Fibroblast of lung (primary cell): Measurements from ENCODE around the gene PIK3R6. TPM values are rescaled to one million over a fixed set of nuclear protein-coding genes. Genes with fewer than 3 reads are reported as not detected.

Source experiments
- DNase-seq, 2 donors: peaks; one replicate each; pipeline versions ENCODE4 v3.0.0 to v3.0.0-alpha.2; 2010; ENCODE audit warnings: low read depth in 2 of 2
- H2AFZ ChIP-seq: 2 replicates; pipeline ENCODE4 v1.5.1; 2012; ENCODE audit warnings: low read length, control low read depth, inconsistent platforms
- H3K27ac ChIP-seq: 2 replicates; pipeline ENCODE4 v1.5.1; 2011; ENCODE audit warnings: low read length, control low read depth; ENCODE audit not compliant: insufficient read depth
- H3K27me3 ChIP-seq: 2 replicates; pipeline ENCODE4 v1.5.1; 2011; ENCODE audit warnings: mild to moderate bottlenecking, low read length; ENCODE audit not compliant: control insufficient read depth, insufficient read depth
- H3K36me3 ChIP-seq: 2 replicates; pipeline ENCODE4 v1.5.1; 2011; ENCODE audit warnings: low read length; ENCODE audit not compliant: control insufficient read depth, insufficient read depth
- H3K4me1 ChIP-seq: 2 replicates; pipeline ENCODE4 v1.5.1; 2011; ENCODE audit warnings: low read length; ENCODE audit not compliant: control insufficient read depth, insufficient read depth; ENCODE audit errors: extremely low read depth
- H3K4me2 ChIP-seq: 2 replicates; pipeline ENCODE4 v1.5.1; 2011; ENCODE audit warnings: low read length, control low read depth; ENCODE audit not compliant: insufficient read depth; ENCODE audit errors: extremely low read depth
- H3K4me3 ChIP-seq, 4 experiments: fragments of 200-600 bp in 1 of 4; sonication (generic) in 1 of 4; replicated peaks in 1 of 4; 2 replicates each; pipeline ENCODE4 v1.5.1; 2011 to 2016; ENCODE audit warnings: low read length in 4 of 4, low read depth in 3 of 4, mild to moderate bottlenecking in 3 of 4, control low read depth in 2 of 4, inconsistent platforms in 1 of 4, mixed read lengths in 1 of 4; ENCODE audit not compliant: insufficient read depth in 1 of 4; ENCODE audit errors: control extremely low read depth in 1 of 4
- H3K79me2 ChIP-seq: 2 replicates; pipeline ENCODE4 v1.5.1; 2012; ENCODE audit warnings: mild to moderate bottlenecking, low read length, inconsistent platforms; ENCODE audit not compliant: control insufficient read depth, insufficient read depth
- H3K9ac ChIP-seq: 2 replicates; pipeline ENCODE4 v1.5.1; 2011; ENCODE audit warnings: mild to moderate bottlenecking, low read length, control low read depth; ENCODE audit not compliant: insufficient read depth
- H3K9me3 ChIP-seq: 2 replicates; pipeline ENCODE4 v1.5.1; 2012; ENCODE audit warnings: low read depth, low read length; ENCODE audit not compliant: control insufficient read depth, insufficient read depth
- H4K20me1 ChIP-seq: 2 replicates; pipeline ENCODE4 v1.5.1; 2011; ENCODE audit warnings: low read length; ENCODE audit not compliant: control insufficient read depth, insufficient read depth; ENCODE audit errors: extremely low read depth
- EZH2 ChIP-seq: IDR thresholded peaks from 2 replicates; pipeline ENCODE4 v1.5.1; 2012; ENCODE audit warnings: low read length, control low read depth, mild to moderate bottlenecking; ENCODE audit errors: missing control alignments
- polyA plus RNA-seq, 2 donors: library from polyadenylated mRNA; depleted of rRNA in 1 of 2; stranded (reverse) in 1 of 2; unstranded in 1 of 2; fragments of >200 nt; gene quantifications; 2 replicates each; pipeline ENCODE4 v1.2.1, GENCODE V29; 2011 to 2012; ENCODE audit warnings: missing spikeins in 1 of 2
- total RNA-seq: library from RNA; depleted of rRNA; stranded (reverse); fragments of >200 nt; gene quantifications from 2 replicates; pipeline ENCODE4 v1.2.1, GENCODE V29; 2014
- TF ChIP-seq, protein P1 (sequence below), 2 donors: IDR thresholded peaks in 1 of 2; conservative IDR thresholded peaks in 1 of 2; 1 replicate in 1 of 2; 2 replicates in 1 of 2; pipeline ENCODE4 v1.5.1; 2011 to 2012; ENCODE audit warnings: low read length in 2 of 2, control low read depth in 1 of 2, inconsistent platforms in 1 of 2, low read depth in 1 of 2, mild to moderate bottlenecking in 1 of 2

The PIK3R6 gene
- total and polyA plus RNA-seq, 2 donors (not counting 1 experiment from before 2014, with no cell fraction given), result 0.02 TPM; not detected in 1

DNA sequence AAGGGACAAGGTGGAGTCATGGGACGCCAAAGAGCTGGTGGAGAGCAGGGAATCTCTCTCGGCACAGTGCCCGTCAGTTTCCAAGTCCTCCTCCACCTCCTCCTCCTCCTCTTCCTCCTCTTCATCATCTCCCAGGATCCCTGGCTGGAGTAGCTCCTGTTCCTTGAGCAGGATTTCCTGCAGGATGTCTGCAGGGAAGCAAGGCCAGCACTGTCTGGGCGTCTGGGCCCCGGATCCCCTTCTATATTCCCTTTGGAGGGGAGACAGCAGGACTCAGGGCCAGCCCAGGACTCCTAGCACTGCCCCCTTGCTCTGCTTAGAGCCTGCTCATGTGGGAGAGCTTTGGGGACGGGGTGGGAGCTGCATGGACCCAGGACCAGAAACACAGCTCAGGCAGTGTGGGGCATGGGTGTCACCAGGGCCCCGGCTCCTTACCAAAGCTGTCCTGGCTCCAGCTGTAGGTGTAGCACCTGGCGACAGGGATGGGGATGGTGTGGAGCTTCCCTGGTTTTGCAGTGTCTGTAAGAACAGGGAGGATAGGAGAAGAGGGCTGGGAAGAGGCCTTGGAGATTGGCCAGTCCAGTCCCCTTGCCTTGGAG is 21.3 kb upstream of the PIK3R6 start:
- Histone ChIP-seq H3K27me3 (no peaks in the 10 kb centered on the region), H3K4me2 (no peak overlapping the region), H4K20me1 (no peaks in the 10 kb centered on the region), H3K36me3 (no peaks in the 10 kb centered on the region), H3K4me1 (no peaks in the 10 kb centered on the region), H3K9ac (no peak overlapping the region), H3K9me3 (no peaks in the 10 kb centered on the region), H3K4me3 (no peak overlapping the region), H2AFZ (no peak overlapping the region), H3K79me2 (no peaks in the 10 kb centered on the region), H3K27ac (no peak overlapping the region)
- DNase-seq, result no peak
- TF ChIP-seq, protein P1, sequence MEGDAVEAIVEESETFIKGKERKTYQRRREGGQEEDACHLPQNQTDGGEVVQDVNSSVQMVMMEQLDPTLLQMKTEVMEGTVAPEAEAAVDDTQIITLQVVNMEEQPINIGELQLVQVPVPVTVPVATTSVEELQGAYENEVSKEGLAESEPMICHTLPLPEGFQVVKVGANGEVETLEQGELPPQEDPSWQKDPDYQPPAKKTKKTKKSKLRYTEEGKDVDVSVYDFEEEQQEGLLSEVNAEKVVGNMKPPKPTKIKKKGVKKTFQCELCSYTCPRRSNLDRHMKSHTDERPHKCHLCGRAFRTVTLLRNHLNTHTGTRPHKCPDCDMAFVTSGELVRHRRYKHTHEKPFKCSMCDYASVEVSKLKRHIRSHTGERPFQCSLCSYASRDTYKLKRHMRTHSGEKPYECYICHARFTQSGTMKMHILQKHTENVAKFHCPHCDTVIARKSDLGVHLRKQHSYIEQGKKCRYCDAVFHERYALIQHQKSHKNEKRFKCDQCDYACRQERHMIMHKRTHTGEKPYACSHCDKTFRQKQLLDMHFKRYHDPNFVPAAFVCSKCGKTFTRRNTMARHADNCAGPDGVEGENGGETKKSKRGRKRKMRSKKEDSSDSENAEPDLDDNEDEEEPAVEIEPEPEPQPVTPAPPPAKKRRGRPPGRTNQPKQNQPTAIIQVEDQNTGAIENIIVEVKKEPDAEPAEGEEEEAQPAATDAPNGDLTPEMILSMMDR (conservative IDR thresholded peaks at IDR 0.05 in 1 of 2, IDR thresholded peaks at IDR 0.05 in 1 of 2; ENCODE audit: low read depth in 1 of 2, low read length in 2 of 2), result no peak
- no peak for TF ChIP-seq EZH2

DNA sequence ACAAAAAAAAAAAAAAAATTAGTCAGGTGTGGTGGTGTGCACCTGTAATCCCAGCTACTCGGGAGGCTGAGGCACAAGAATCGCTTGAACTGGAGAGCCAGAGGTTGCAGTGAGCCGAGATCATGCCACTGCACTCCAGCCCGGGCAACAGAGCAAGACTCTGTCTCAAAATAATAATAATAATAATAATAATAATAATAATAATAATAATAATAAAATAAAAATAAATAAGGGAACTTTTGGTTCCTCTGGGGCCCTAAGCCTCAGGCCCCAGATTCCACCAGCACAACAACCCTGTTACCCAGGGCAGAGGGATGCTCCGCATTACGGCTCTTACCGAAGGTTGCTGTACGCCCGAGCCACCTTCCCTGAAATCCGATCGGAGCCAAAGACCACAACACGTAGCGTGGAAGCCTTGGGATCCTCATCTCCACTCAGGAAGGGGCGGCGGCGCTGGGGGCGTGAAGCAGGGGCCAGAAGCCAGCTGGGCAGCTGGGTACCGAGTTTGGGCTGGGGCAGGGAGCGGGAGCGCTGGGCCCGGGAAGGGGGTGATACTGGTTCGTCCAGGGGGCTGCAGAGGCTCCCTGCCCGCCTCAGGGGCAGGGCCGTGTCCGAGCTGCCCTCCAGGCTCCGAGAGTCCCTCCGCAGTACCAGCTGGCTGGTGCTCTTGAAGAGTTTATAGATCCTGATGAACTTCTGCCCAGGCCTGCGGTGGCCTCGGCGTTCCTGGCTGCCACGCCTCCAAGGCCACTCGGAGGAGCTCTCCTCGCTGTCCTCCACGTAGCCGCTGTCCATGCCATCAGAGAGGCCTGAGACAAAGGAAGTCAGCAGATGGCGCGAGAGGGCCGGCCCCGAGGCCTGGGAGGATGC is 20.6 kb upstream of the PIK3R6 start:
- no peaks in the 10 kb centered on the region for H3K9me3 ChIP-seq
- no peaks in the 10 kb centered on the region for H3K27me3 ChIP-seq
- no peak overlapping the region for H3K4me2 ChIP-seq
- H3K9ac ChIP-seq, result no peak overlapping the region
- H2AFZ ChIP-seq, result no peak overlapping the region
- H3K4me3 ChIP-seq, result no peak overlapping the region
- no peaks in the 10 kb centered on the region for H3K4me1 ChIP-seq
- H4K20me1 ChIP-seq, result no peaks in the 10 kb centered on the region
- TF ChIP-seq EZH2, result no peak
- TF ChIP-seq, protein P1 (conservative IDR thresholded peaks at IDR 0.05 in 1 of 2, IDR thresholded peaks at IDR 0.05 in 1 of 2; ENCODE audit: low read depth in 1 of 2, low read length in 2 of 2), result peak; percentile 46 to 56
- no peaks in the 10 kb centered on the region for H3K79me2 ChIP-seq
- H3K27ac ChIP-seq, result no peak overlapping the region
- H3K36me3 ChIP-seq, result no peaks in the 10 kb centered on the region
- DNase-seq, result peak; percentile 38 to 39

DNA sequence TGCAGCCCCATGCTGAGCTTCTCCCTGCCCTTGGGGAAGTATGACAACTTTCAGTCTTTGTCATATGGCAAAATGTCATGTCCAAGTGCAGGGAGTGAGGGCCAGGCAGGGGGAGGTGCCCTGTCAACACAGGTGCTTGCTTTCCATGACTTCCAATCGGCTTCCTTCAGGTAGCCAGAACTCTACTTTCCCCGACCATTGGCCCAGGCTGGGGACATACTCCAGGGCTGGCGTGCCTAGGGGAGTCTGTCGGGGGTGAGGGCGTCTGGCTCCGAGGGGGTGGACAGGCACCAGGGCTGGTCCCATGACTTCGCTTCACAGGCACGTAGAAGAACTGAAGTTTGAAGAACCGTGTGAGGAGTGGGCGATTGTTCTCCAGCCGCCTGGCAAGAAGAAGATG is 19.8 kb upstream of the PIK3R6 start:
- Histone ChIP-seq H3K9me3 (no peaks in the 10 kb centered on the region), H3K36me3 (no peaks in the 10 kb centered on the region), H3K4me1 (no peaks in the 10 kb centered on the region), H3K4me3 (no peak overlapping the region), H3K79me2 (no peaks in the 10 kb centered on the region), H3K9ac (no peak overlapping the region), H3K27ac (no peak overlapping the region), H3K27me3 (no peaks in the 10 kb centered on the region), H3K4me2 (no peak overlapping the region), H2AFZ (no peak overlapping the region), H4K20me1 (no peaks in the 10 kb centered on the region)
- no peak for DNase-seq
- TF ChIP-seq EZH2, result no peak
- TF ChIP-seq, protein P1 (conservative IDR thresholded peaks at IDR 0.05 in 1 of 2, IDR thresholded peaks at IDR 0.05 in 1 of 2; ENCODE audit: low read depth in 1 of 2, low read length in 2 of 2), result no peak
